IMR-90 (cell line): ENCODE data around the gene ELAVL1. TPM values are rescaled to one million over a fixed set of nuclear protein-coding genes. Genes with fewer than 3 reads are reported as not detected.

Source experiments
- ATAC-seq: fragments of 200-7000 bp; cut with Tn5 transposase; 2 replicates; pipeline ENCODE4 v1.9.1; 2020; ENCODE audit warnings: low read depth, mild to moderate bottlenecking, moderate library complexity
- BruUV-seq: library from RNA; stranded (reverse); fragments of 400-500 nt; replicated peaks from 2 replicates; lab custom pipeline; 2021; lab: Mats Ljungman, UMichigan
- CTCF ChIA-PET: fragments of 300-600 bp; formaldehyde crosslinking; extraction: SDS; loops from one replicate; lab custom pipeline; 2021; ENCODE audit warnings: antibody characterized with exemption; lab: Yijun Ruan, JAX
- POLR2A ChIA-PET: fragments of 300-600 bp; sonication (Branson Sonifier 250); formaldehyde crosslinking; loops from one replicate; lab custom pipeline; 2022; ENCODE audit warnings: antibody characterized with exemption; ENCODE audit not compliant: unreplicated experiment; lab: Charles Lee
- DNase-seq: peaks from one replicate; pipeline ENCODE4 v3.0.0; 2013
- H2AFZ ChIP-seq: replicated peaks from 2 replicates; pipeline ENCODE3; 2013; ENCODE audit warnings: low read length, mild to moderate bottlenecking; ENCODE audit not compliant: poor library complexity
- H2AK5ac ChIP-seq: 2 replicates; pipeline ENCODE4 v1.6.1; 2013; ENCODE audit warnings: low read depth, low read length, inconsistent platforms
- H2AK9ac ChIP-seq: replicated peaks from 2 replicates; pipeline ENCODE3; 2013; ENCODE audit warnings: mild to moderate bottlenecking, low read depth, low read length, moderate library complexity; ENCODE audit not compliant: poor library complexity
- H2BK120ac ChIP-seq: 2 replicates; pipeline ENCODE4 v1.6.1; 2013; ENCODE audit warnings: low read depth, low read length, inconsistent platforms
- H2BK15ac ChIP-seq: 3 replicates; pipeline ENCODE4 v1.6.1; 2013; ENCODE audit warnings: low read depth, low read length, inconsistent platforms
- H2BK20ac ChIP-seq: 2 replicates; pipeline ENCODE4 v1.6.1; 2013; ENCODE audit warnings: low read depth, mild to moderate bottlenecking, inconsistent platforms, low read length, moderate library complexity
- H2BK5ac ChIP-seq: 2 replicates; pipeline ENCODE4 v1.6.1; 2013; ENCODE audit warnings: mild to moderate bottlenecking, low read depth, low read length, inconsistent platforms; ENCODE audit not compliant: poor library complexity, severe bottlenecking
- H3K14ac ChIP-seq: replicated peaks from 2 replicates; pipeline ENCODE4 v1.6.1; 2013; ENCODE audit warnings: low read depth, low read length, inconsistent platforms
- H3K18ac ChIP-seq: 2 replicates; pipeline ENCODE4 v1.6.1; 2013; ENCODE audit warnings: low read depth, low read length, control low read depth
- H3K23ac ChIP-seq: 2 replicates; pipeline ENCODE4 v1.6.1; 2013; ENCODE audit warnings: low read depth, low read length, inconsistent platforms
- H3K27ac ChIP-seq: 2 replicates; pipeline ENCODE4 v1.5.1; 2013; ENCODE audit warnings: mild to moderate bottlenecking, control low read depth, low read length; ENCODE audit not compliant: insufficient read depth
- H3K27me3 ChIP-seq: 2 replicates; pipeline ENCODE4 v1.6.1; 2013; ENCODE audit warnings: low read length; ENCODE audit not compliant: control insufficient read depth, insufficient read depth
- H3K36me3 ChIP-seq: 2 replicates; pipeline ENCODE4 v1.6.1; 2013; ENCODE audit warnings: low read length, mixed read lengths; ENCODE audit not compliant: control insufficient read depth, insufficient read depth
- H3K4ac ChIP-seq: 2 replicates; pipeline ENCODE4 v1.6.1; 2013; ENCODE audit warnings: low read depth, low read length, inconsistent platforms
- H3K4me1 ChIP-seq: 2 replicates; pipeline ENCODE4 v1.6.1; 2013; ENCODE audit warnings: low read length, mixed read lengths; ENCODE audit not compliant: control insufficient read depth, insufficient read depth
- H3K4me2 ChIP-seq: 2 replicates; pipeline ENCODE4 v1.6.1; 2013; ENCODE audit warnings: low read depth, mild to moderate bottlenecking, control low read depth, low read length, moderate library complexity
- H3K4me3 ChIP-seq: 2 replicates; pipeline ENCODE4 v1.5.1; 2013; ENCODE audit warnings: low read depth, mild to moderate bottlenecking, control low read depth, low read length, moderate library complexity; ENCODE audit not compliant: insufficient read depth
- H3K56ac ChIP-seq: 2 replicates; pipeline ENCODE4 v1.6.1; 2013; ENCODE audit warnings: low read length, inconsistent platforms; ENCODE audit not compliant: insufficient read depth; ENCODE audit errors: extremely low read depth
- H3K79me1 ChIP-seq, 2 experiments: 2 replicates each; pipeline ENCODE4 v1.6.1; 2013; ENCODE audit warnings: low read length in 2 of 2, inconsistent platforms in 1 of 2, low read depth in 1 of 2
- H3K9ac ChIP-seq: 2 replicates; pipeline ENCODE4 v1.6.1; 2013; ENCODE audit warnings: low read depth, low read length, control low read depth
- H3K9me1 ChIP-seq: 2 replicates; pipeline ENCODE4 v1.6.1; 2013; ENCODE audit warnings: low read length, inconsistent platforms; ENCODE audit not compliant: insufficient read depth
- H3K9me3 ChIP-seq: 2 replicates; pipeline ENCODE4 v1.6.1; 2013; ENCODE audit warnings: low read length; ENCODE audit not compliant: control insufficient read depth, insufficient read depth
- H4K20me1 ChIP-seq: 2 replicates; pipeline ENCODE4 v1.6.1; 2013; ENCODE audit warnings: low read length, inconsistent platforms; ENCODE audit not compliant: insufficient read depth
- H4K5ac ChIP-seq: 2 replicates; pipeline ENCODE4 v1.6.1; 2013; ENCODE audit warnings: mild to moderate bottlenecking, low read depth, low read length, control low read depth
- H4K8ac ChIP-seq, 2 experiments: 2 replicates each; pipeline ENCODE4 v1.6.1; 2013; ENCODE audit warnings: low read depth in 2 of 2, low read length in 2 of 2, control low read depth in 1 of 2, inconsistent platforms in 1 of 2
- H4K91ac ChIP-seq: 2 replicates; pipeline ENCODE4 v1.6.1; 2013; ENCODE audit warnings: low read depth, low read length, inconsistent platforms; ENCODE audit not compliant: insufficient read depth
- FOS ChIP-seq: fragments of 150-350 bp; IDR thresholded peaks from 2 replicates; pipeline ENCODE4 v1.6.1; 2016; ENCODE audit warnings: low read depth, low read length
- RAD21 ChIP-seq: IDR thresholded peaks from 2 replicates; pipeline ENCODE4 v1.6.1; 2012; ENCODE audit warnings: low read length, improper control_type of control experiment
- WGBS, 2 experiments: methylation state at CpG; one replicate each; pipeline versions ENCODE4 v1.1.5 to v1.1.7; 2013; ENCODE audit warnings: missing lambda C conversion rate in 2 of 2; ENCODE audit not compliant: insufficient read length in 1 of 2; ENCODE audit errors: extremely low coverage in 2 of 2; 5-methylcytosine and 5-hydroxymethylcytosine counted together
- dilution Hi-C: fragments of 300-500 bp; cut with HindIII; formaldehyde crosslinking; loops from one replicate; pipeline ENCODE4 v1.14.3; 2018; ENCODE audit warnings: low sequenced_read_pairs; ENCODE audit not compliant: unreplicated experiment
- in situ Hi-C: fragments of 300-500 bp; cut with MboI; formaldehyde crosslinking; loops from 3 replicates; pipeline ENCODE4 v1.14.3; 2019; ENCODE audit warnings: low sequenced_read_pairs, inconsistent platforms, mixed read lengths
- intact Hi-C: fragments of 100-400 bp; cut with micrococcal nuclease; formaldehyde crosslinking; loops from 2 replicates; pipeline ENCODE4 v1.10.0; 2022
- polyA plus RNA-seq, 3 experiments: library from polyadenylated mRNA; depleted of rRNA; stranded (reverse); fragments of >200 nt; gene quantifications; 2 replicates each; pipeline ENCODE4 v1.2.3, GENCODE V29; 2012; ENCODE audit warnings: low replicate concordance in 1 of 3
- total RNA-seq: library from RNA; depleted of rRNA; stranded (reverse); fragments of >200 nt; gene quantifications from 2 replicates; pipeline ENCODE4 v1.2.3, GENCODE V29; 2012

Gene ELAVL1
- total and polyA plus RNA-seq, 2 of the 4 experiments (the other 2 are of a cell fraction): 55.6 to 59.0 TPM

DNA sequence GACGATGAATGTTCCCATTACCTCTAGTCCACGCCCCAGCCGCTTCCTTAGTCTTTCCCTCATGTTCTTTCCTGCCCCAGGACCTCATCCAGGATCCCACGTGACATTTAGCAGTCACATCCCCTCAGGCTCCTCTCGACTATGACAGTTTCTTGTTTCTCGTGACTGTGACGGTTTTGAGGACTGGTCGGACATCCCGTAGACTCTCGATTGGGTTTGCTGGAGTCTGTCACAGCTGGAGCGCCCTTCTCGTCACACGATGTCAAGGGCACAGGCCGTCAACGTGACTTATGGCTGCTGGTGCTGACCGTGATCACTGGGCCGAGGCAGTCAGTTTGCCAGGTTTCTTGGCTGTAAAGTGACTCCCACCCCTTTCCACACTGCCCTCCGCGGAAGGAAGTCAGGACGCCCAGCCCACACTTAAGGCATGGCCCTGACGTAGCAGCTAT, 22.8 kb downstream of the ELAVL1 start:
- POLR2A ChIA-PET: no interaction called here

More for the DNA sequence above, 22.8 kb downstream of the ELAVL1 start:
- no peak overlapping the region for H4K8ac ChIP-seq
- in situ Hi-C loops (no loop called here), dilution Hi-C loops (no loop called here), intact Hi-C loops (no loop called here)
- H3K4me2 ChIP-seq: no peak overlapping the region
- CTCF ChIA-PET: no interaction called here
- peaks cover 37 to 73% of the 10 kb centered on the region in 2 experiments for H3K79me1 ChIP-seq
- no peak overlapping the region for H3K18ac ChIP-seq
- peaks cover 22% of the 10 kb centered on the region for H3K9me1 ChIP-seq
- H4K20me1 ChIP-seq: peaks cover 93% of the 10 kb centered on the region
- H3K4me3 ChIP-seq: no peak overlapping the region
- H2AK5ac ChIP-seq: no peak overlapping the region
- H2BK5ac ChIP-seq: no peak overlapping the region
- no peak overlapping the region for H3K4ac ChIP-seq
- no peaks in the 10 kb centered on the region for H3K9me3 ChIP-seq
- WGBS, 2 experiments: 86% methylated on average over 11 of the region's 21 CpGs; no CpG with 5 or more reads in 1 of the 2 experiments
- no peak overlapping the region for H4K5ac ChIP-seq
- no peak overlapping the region for H3K27ac ChIP-seq
- peaks cover 12% of the 10 kb centered on the region for H3K4me1 ChIP-seq
- peak overlapping the region; percentile 24 for H2AFZ ChIP-seq
- H3K56ac ChIP-seq: no peak overlapping the region
- H2BK20ac ChIP-seq: no peak overlapping the region
- TF ChIP-seq FOS: no peak
- no peak for TF ChIP-seq RAD21
- H3K36me3 ChIP-seq: peaks cover 66% of the 10 kb centered on the region
- no peak overlapping the region for H2AK9ac ChIP-seq
- no peak overlapping the region for H4K91ac ChIP-seq
- ATAC-seq (no peak), DNase-seq (no peak)
- H2BK120ac ChIP-seq: no peak overlapping the region
- no peak overlapping the region for H3K23ac ChIP-seq
- H3K14ac ChIP-seq: no peak overlapping the region
- no TSS peak for BruUV-seq
- no peak overlapping the region for H3K9ac ChIP-seq
- H2BK15ac ChIP-seq: no peak overlapping the region
- H3K27me3 ChIP-seq: no peaks in the 10 kb centered on the region
